SKM-1 (cell line): ENCODE data around the gene UBA1.
A peak's percentile ranks its signal among the peaks of the same experiment; 100 is the strongest.

Source experiments
- DNase-seq: peaks from one replicate; lab custom pipeline; 2025; ENCODE audit not compliant: unreplicated experiment; lab: John Stamatoyannopoulos, UW

Gene UBA1

GRCh38 chrX:47187106-47187677 lies 6.4 kb upstream of the UBA1 start:
- no peak for DNase-seq

- no peak for DNase-seq
These were observed 3.7 kb upstream of the UBA1 start for GRCh38 chrX:47189906-47190305.

- peak; percentile 48 for DNase-seq
These were observed 3.0 kb upstream of the UBA1 start for GRCh38 chrX:47190445-47191269.

- DNase-seq, result no peak
These were observed 2.3 kb upstream of the UBA1 start for GRCh38 chrX:47191331-47191730.

- DNase-seq, result no peak
These were observed 1.7 kb upstream of the UBA1 start for GRCh38 chrX:47191806-47192401.

- DNase-seq, result no peak
These were observed 662 bp downstream of the UBA1 start for GRCh38 chrX:47194194-47194787.

- DNase-seq, result no peak
These were observed 2.5 kb downstream of the UBA1 start for GRCh38 chrX:47196098-47196497.

- no peak for DNase-seq
These were observed 3.9 kb downstream of the UBA1 start for GRCh38 chrX:47197526-47197925.

- DNase-seq, result no peak
These were observed 4.5 kb downstream of the UBA1 start for GRCh38 chrX:47198026-47198686.

- no peak for DNase-seq
These were observed 5.1 kb downstream of the UBA1 start for GRCh38 chrX:47198687-47199080.

- DNase-seq, result no peak
These were observed 5.7 kb downstream of the UBA1 start for GRCh38 chrX:47199286-47199685.

GRCh38 chrX:47200385-47201150 lies 6.9 kb downstream of the UBA1 start:
- DNase-seq, result no peak

- no peak for DNase-seq
These were observed 7.8 kb downstream of the UBA1 start for GRCh38 chrX:47201345-47201944.

- DNase-seq, result no peak
These were observed 8.7 kb downstream of the UBA1 start for GRCh38 chrX:47202316-47202715.

GRCh38 chrX:47202877-47203276 lies 9.2 kb downstream of the UBA1 start:
- no peak for DNase-seq

GRCh38 chrX:47204970-47205369 lies 11.3 kb downstream of the UBA1 start:
- no peak for DNase-seq

GRCh38 chrX:47206316-47206715 lies 12.7 kb downstream of the UBA1 start:
- no peak for DNase-seq

- no peak for DNase-seq
These were observed 14.5 kb downstream of the UBA1 start for GRCh38 chrX:47208108-47208507.

- no peak for DNase-seq
These were observed 16.0 kb downstream of the UBA1 start for GRCh38 chrX:47209508-47210238.
